ENCODE results near the gene RBM27. TPM values are rescaled to one million over a fixed set of nuclear protein-coding genes. Genes with fewer than 3 reads are reported as not detected.
"Not testable (repeated sequence)": the region's sequence is repeated elsewhere in the genome, so short reads cannot be mapped to it uniquely, and the experiment has no call there.

The RBM27 gene
- total RNA-seq, 1 experiment from 2014 or later, result 18.8 TPM

DNA sequence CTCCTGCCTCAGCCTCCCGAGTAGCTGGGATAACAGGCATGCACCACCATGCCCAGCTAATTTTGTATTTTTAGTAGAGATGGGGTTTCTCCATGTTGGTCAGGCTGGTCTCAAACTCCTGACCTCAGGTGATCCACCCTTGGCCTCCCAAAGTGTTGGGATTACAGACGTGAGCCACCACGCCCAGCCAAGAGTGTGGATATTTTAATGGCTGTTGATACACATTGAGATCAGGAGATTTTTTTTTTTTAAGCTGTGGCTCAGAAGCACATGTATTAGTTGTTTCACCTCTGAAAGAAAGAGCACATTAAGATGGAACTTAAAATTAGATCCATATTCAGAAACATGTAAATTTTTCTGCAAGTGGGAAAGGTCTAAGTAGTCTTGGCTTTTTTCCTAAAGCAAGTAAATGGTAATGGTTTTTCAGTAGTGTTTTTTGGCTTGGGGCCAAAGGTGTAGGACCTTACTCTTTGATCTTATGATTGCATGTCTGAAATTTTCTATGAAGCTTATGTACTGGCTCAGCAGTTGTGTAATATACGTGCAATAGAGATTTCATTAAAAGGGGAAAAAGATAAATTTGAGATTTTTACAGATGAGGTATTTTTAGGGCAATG is 9.9 kb downstream of the RBM27 start:
- no peak overlapping the region for H3K9ac ChIP-seq (ENCODE audit: low read length)
- H3K27ac ChIP-seq (ENCODE audit: low read length), result no peak overlapping the region
- BruUV-seq (replicated peaks), result no TSS peak
- no peak overlapping the region for H3K4me2 ChIP-seq (ENCODE audit: low read length)
- no peaks in the 10 kb centered on the region for H3K9me2 ChIP-seq (replicated peaks; ENCODE audit: low read length)
- ATAC-seq (no peak), DNase-seq (no peak)
- peaks cover 100% of the 10 kb centered on the region for H3K79me2 ChIP-seq (ENCODE audit: low read length)
- ChIA-PET POLR2A (ENCODE audit: unreplicated experiment) (no interaction called here), CTCF (no interaction called here)
- no peaks in the 10 kb centered on the region for H3F3A ChIP-seq (ENCODE audit: low read length, unreplicated experiment)
- H2AFZ ChIP-seq (ENCODE audit: low read length), result no peak overlapping the region
- no peaks in the 10 kb centered on the region for H3K27me3 ChIP-seq (ENCODE audit: low read length)
- intact Hi-C loops (cut with micrococcal nuclease), result no loop called here
- TF ChIP-seq EZH2phosphoT487 (IDR thresholded peaks at IDR 0.05; ENCODE audit: borderline replicate concordance, low read length) (no peak), EZH2 (IDR thresholded peaks at IDR 0.05; ENCODE audit: low read length, unreplicated experiment) (no peak)
- TF ChIP-seq, protein P1, sequence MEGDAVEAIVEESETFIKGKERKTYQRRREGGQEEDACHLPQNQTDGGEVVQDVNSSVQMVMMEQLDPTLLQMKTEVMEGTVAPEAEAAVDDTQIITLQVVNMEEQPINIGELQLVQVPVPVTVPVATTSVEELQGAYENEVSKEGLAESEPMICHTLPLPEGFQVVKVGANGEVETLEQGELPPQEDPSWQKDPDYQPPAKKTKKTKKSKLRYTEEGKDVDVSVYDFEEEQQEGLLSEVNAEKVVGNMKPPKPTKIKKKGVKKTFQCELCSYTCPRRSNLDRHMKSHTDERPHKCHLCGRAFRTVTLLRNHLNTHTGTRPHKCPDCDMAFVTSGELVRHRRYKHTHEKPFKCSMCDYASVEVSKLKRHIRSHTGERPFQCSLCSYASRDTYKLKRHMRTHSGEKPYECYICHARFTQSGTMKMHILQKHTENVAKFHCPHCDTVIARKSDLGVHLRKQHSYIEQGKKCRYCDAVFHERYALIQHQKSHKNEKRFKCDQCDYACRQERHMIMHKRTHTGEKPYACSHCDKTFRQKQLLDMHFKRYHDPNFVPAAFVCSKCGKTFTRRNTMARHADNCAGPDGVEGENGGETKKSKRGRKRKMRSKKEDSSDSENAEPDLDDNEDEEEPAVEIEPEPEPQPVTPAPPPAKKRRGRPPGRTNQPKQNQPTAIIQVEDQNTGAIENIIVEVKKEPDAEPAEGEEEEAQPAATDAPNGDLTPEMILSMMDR (conservative IDR thresholded peaks at IDR 0.05; ENCODE audit: low read depth, low read length), result no peak
- peaks cover 42% of the 10 kb centered on the region for H4K20me1 ChIP-seq (ENCODE audit: low read length)
- H3K9me3 ChIP-seq (ENCODE audit: low read length), result no peaks in the 10 kb centered on the region
- no peak overlapping the region for H3K4me3 ChIP-seq (ENCODE audit: low read length)
- no peaks in the 10 kb centered on the region; the same call in 1 of the 2 replicates for H3K36me3 ChIP-seq (ENCODE audit: low read depth, low read length)
- peaks cover 16% of the 10 kb centered on the region for H3K4me1 ChIP-seq (ENCODE audit: insufficient read depth, low read length)

DNA sequence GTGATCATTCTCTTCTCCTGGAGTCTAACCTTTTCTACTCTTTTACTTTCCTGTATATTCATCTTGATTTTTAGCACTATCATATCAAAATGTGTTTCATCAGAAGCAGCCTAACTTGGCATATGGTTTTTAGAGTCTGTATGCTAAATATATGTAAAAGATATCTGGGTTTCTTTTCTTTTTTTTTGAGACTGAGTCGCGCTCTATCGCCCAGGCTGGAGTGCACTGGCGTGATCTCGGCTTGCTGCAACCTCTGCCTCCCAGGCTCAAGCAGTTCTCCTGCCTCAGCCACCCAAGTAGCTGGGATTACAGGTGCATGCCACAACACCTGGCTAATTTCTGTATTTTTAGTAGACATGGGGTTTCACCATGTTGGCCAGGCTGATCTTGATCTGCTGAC is 11.5 kb downstream of the RBM27 start:
- H3K27ac ChIP-seq (ENCODE audit: low read length); H3K4me2 ChIP-seq (ENCODE audit: low read length); CTCF ChIA-PET; H2AFZ ChIP-seq (ENCODE audit: low read length); DNase-seq; POLR2A ChIA-PET (ENCODE audit: unreplicated experiment); H3K9me2 ChIP-seq (replicated peaks; ENCODE audit: low read length); H3K36me3 ChIP-seq (ENCODE audit: low read depth, low read length); H3K4me3 ChIP-seq (ENCODE audit: low read length); H3K9ac ChIP-seq (ENCODE audit: low read length); ATAC-seq; H3K9me3 ChIP-seq (ENCODE audit: low read length); H3K27me3 ChIP-seq (ENCODE audit: low read length); intact Hi-C loops (cut with micrococcal nuclease); H3K4me1 ChIP-seq (ENCODE audit: insufficient read depth, low read length); BruUV-seq (replicated peaks); H3F3A ChIP-seq (ENCODE audit: low read length, unreplicated experiment): not testable (repeated sequence)
- H4K20me1 ChIP-seq (ENCODE audit: low read length), result peaks cover 38% of the 10 kb centered on the region
- H3K79me2 ChIP-seq (ENCODE audit: low read length), result peaks cover 98% of the 10 kb centered on the region

DNA sequence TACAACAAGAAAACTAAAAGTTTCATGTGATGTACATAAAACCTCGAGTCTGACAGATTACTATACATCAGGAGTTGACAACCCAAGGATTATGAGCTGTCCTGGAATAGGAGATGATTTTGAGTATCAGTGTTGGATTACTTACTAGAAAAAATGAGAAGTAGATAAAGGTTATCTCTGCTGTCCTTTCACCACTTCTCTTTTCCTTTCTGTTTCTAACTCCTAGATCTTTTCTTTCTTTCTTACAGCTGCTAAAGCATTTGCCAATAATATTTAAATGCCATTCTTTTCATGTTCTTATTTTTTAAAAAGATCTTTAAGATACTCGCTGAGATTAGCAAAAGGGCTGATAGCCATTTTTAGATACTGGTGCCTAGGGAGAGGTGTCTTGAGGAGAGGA is 14.8 kb downstream of the RBM27 start:
- H3K4me3 ChIP-seq (ENCODE audit: low read length), result no peak overlapping the region
- H4K20me1 ChIP-seq (ENCODE audit: low read length), result peaks cover 31% of the 10 kb centered on the region
- H3K79me2 ChIP-seq (ENCODE audit: low read length), result peaks cover 65% of the 10 kb centered on the region
- no peak for ATAC-seq
- BruUV-seq (replicated peaks), result no TSS peak
- ChIA-PET CTCF (no interaction called here), POLR2A (ENCODE audit: unreplicated experiment) (no interaction called here)
- H3F3A ChIP-seq (ENCODE audit: low read length, unreplicated experiment), result no peaks in the 10 kb centered on the region
- H3K9me2 ChIP-seq (replicated peaks; ENCODE audit: low read length), result no peaks in the 10 kb centered on the region
- no peaks in the 10 kb centered on the region for H3K27me3 ChIP-seq (ENCODE audit: low read length)
- peaks cover 14% of the 10 kb centered on the region; the same call in 1 of the 2 replicates for H3K36me3 ChIP-seq (ENCODE audit: low read depth, low read length)
- H2AFZ ChIP-seq (ENCODE audit: low read length), result no peak overlapping the region
- no peak overlapping the region for H3K4me2 ChIP-seq (ENCODE audit: low read length)
- no peak overlapping the region for H3K27ac ChIP-seq (ENCODE audit: low read length)
- intact Hi-C loops (cut with micrococcal nuclease), result no loop called here
- no peaks in the 10 kb centered on the region for H3K4me1 ChIP-seq (ENCODE audit: insufficient read depth, low read length)
- TF ChIP-seq, protein P1 (conservative IDR thresholded peaks at IDR 0.05; ENCODE audit: low read depth, low read length), result no peak
- TF ChIP-seq EZH2phosphoT487 (IDR thresholded peaks at IDR 0.05; ENCODE audit: borderline replicate concordance, low read length) (no peak), EZH2 (IDR thresholded peaks at IDR 0.05; ENCODE audit: low read length, unreplicated experiment) (no peak)
- no peak overlapping the region for H3K9ac ChIP-seq (ENCODE audit: low read length)
- DNase-seq, result no peak
- H3K9me3 ChIP-seq (ENCODE audit: low read length), result no peaks in the 10 kb centered on the region
